HG02678 (cell line): ENCODE results near the gene LXN.
"Not testable (repeated sequence)": the region's sequence is repeated elsewhere in the genome, so short reads cannot be mapped to it uniquely, and the experiment has no call there.

Source experiments
- ATAC-seq: cut with Tn5 transposase; IDR thresholded peaks from one replicate; pipeline ENCODE4 v1.9.1; 2021; ENCODE audit warnings: mild to moderate bottlenecking, moderate library complexity; ENCODE audit not compliant: unreplicated experiment

Gene LXN

GRCh38 chr3:158672215-158673176 is at the start of gene LXN:
Gene LXN (minus strand): TSS chr3:158672648. CDS start chr3:158672478, 170 bp downstream.
- ATAC-seq, result peak; percentile 100

- no peak for ATAC-seq
These were observed 49.7 kb upstream of the LXN start for GRCh38 chr3:158722108-158722507.

GRCh38 chr3:158718490-158719170 is 46.2 kb upstream of the LXN start:
- ATAC-seq, result no peak

- ATAC-seq, result no peak
These were observed 45.1 kb upstream of the LXN start for GRCh38 chr3:158717576-158717975.

- no peak for ATAC-seq
These were observed 40.6 kb upstream of the LXN start for GRCh38 chr3:158713094-158713499.

GRCh38 chr3:158712443-158712842 is 40.0 kb upstream of the LXN start:
- no peak for ATAC-seq

GRCh38 chr3:158711886-158712285 is 39.4 kb upstream of the LXN start:
- ATAC-seq, result no peak

GRCh38 chr3:158710601-158711000 is 38.2 kb upstream of the LXN start:
- no peak for ATAC-seq

GRCh38 chr3:158709666-158710083 is 37.2 kb upstream of the LXN start:
- no peak for ATAC-seq

- ATAC-seq, result no peak
These were observed 31.1 kb upstream of the LXN start for GRCh38 chr3:158703566-158703965.

GRCh38 chr3:158702815-158703481 is 30.5 kb upstream of the LXN start:
- ATAC-seq, result no peak

- no peak for ATAC-seq
These were observed 29.1 kb upstream of the LXN start for GRCh38 chr3:158701420-158702065.

GRCh38 chr3:158700559-158700958 is 28.1 kb upstream of the LXN start:
- ATAC-seq, result no peak

GRCh38 chr3:158696618-158697017 is 24.2 kb upstream of the LXN start:
- no peak for ATAC-seq

- not testable (repeated sequence) for ATAC-seq
These were observed 21.5 kb upstream of the LXN start for GRCh38 chr3:158693866-158694456.

- ATAC-seq, result no peak
These were observed 12.7 kb upstream of the LXN start for GRCh38 chr3:158685159-158685558.

- ATAC-seq, result no peak
These were observed 10.9 kb upstream of the LXN start for GRCh38 chr3:158683230-158683962.

- ATAC-seq, result no peak
These were observed 8.4 kb upstream of the LXN start for GRCh38 chr3:158680861-158681260.

- no peak for ATAC-seq
These were observed 7.1 kb upstream of the LXN start for GRCh38 chr3:158679547-158680000.

- no peak for ATAC-seq
These were observed 6.2 kb upstream of the LXN start for GRCh38 chr3:158678687-158679086.
